AG04449 (cell line): ENCODE data around the gene XRCC3.

Source experiments
- CTCF ChIA-PET: fragments of 350-600 bp; formaldehyde crosslinking; extraction: SDS; loops from one replicate; lab custom pipeline; 2021; ENCODE audit warnings: antibody characterized with exemption; lab: Yijun Ruan, JAX
- POLR2A ChIA-PET: fragments of 400-600, 350-600 bp; formaldehyde crosslinking; extraction: SDS; loops from one replicate; lab custom pipeline; 2020; ENCODE audit warnings: antibody characterized with exemption, inconsistent platforms; lab: Yijun Ruan, JAX
- DNase-seq: peaks from one replicate; pipeline ENCODE4 v3.0.0-alpha.2; 2010; ENCODE audit warnings: low read depth, low spot score
- H3K4me3 ChIP-seq: 2 replicates; pipeline ENCODE4 v1.5.1; 2011; ENCODE audit warnings: low read depth, mild to moderate bottlenecking, control low read depth, low read length
- TF ChIP-seq, protein P1 (sequence below): IDR thresholded peaks from one replicate; pipeline ENCODE4 v1.5.1; 2011; ENCODE audit warnings: mild to moderate bottlenecking, moderate library complexity, low read length, control low read depth, inconsistent platforms; ENCODE audit not compliant: insufficient read depth; ENCODE audit errors: missing control alignments

XRCC3 gene

DNA sequence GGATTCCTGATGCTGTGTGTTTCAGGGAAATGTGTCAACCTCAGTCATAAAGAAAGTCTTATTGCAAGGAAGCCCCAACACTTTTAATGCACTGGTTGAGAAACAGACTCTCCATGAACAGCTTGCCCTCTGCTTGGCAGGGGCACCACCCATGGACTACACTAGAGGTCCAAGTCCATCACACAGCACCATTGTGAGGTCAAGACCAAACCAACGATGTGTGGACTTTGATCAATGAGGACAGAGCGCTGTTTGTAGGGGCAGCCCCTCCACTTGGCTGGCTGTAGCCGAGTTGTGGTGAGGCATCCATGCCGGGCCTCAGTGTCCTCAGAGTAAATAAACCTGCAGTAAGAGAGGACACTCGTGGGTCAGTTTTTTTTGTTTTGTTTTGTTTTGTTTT lies 30.2 kb upstream of the XRCC3 start:
- POLR2A ChIA-PET = no interaction called here
- DNase-seq = no peak
- H3K4me3 ChIP-seq = no peak overlapping the region
- CTCF ChIA-PET = interaction anchor here (1.4 kb wide), 1 partner anchor 63 kb away, joined by 3 read pairs; no protein-coding TSS in a partner anchor
- TF ChIP-seq, protein P1, sequence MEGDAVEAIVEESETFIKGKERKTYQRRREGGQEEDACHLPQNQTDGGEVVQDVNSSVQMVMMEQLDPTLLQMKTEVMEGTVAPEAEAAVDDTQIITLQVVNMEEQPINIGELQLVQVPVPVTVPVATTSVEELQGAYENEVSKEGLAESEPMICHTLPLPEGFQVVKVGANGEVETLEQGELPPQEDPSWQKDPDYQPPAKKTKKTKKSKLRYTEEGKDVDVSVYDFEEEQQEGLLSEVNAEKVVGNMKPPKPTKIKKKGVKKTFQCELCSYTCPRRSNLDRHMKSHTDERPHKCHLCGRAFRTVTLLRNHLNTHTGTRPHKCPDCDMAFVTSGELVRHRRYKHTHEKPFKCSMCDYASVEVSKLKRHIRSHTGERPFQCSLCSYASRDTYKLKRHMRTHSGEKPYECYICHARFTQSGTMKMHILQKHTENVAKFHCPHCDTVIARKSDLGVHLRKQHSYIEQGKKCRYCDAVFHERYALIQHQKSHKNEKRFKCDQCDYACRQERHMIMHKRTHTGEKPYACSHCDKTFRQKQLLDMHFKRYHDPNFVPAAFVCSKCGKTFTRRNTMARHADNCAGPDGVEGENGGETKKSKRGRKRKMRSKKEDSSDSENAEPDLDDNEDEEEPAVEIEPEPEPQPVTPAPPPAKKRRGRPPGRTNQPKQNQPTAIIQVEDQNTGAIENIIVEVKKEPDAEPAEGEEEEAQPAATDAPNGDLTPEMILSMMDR = no peak

GRCh38 chr14:103744621-103745395 lies 29.6 kb upstream of the XRCC3 start:
- ChIA-PET POLR2A (no interaction called here), CTCF (interaction anchor here (1.4 kb wide), 1 partner anchor 63 kb away, joined by 3 read pairs; no protein-coding TSS in a partner anchor)
- H3K4me3 ChIP-seq = no peak overlapping the region
- TF ChIP-seq, protein P1 = no peak
- no peak for DNase-seq

DNA sequence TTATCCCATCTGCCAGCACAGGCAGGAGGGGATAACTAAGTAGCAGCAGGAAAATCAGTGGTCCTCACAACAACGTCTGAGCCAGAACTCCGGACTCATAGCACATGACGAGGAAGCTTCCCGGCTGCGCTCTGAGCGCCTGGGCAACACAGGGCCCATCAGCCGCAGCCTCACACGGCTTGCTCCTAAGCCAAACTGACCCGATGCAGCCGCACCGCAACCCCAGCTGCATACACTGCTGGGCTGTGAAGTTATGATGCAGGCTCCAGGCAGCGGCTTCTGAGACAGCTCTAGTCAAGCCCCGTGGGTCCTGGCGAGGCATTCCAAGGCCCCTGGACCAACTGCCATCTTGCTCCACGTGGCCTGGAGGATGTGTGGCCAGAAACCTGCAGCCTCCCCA lies 28.4 kb upstream of the XRCC3 start:
- POLR2A ChIA-PET = no interaction called here
- H3K4me3 ChIP-seq = no peak overlapping the region
- DNase-seq = no peak
- TF ChIP-seq, protein P1 = no peak
- CTCF ChIA-PET = interaction anchor here (1.7 kb wide), 1 partner anchor 19 kb away, joined by 4 read pairs; no protein-coding TSS in a partner anchor

- no peak for DNase-seq
- no peak overlapping the region for H3K4me3 ChIP-seq
- POLR2A ChIA-PET = no interaction called here
- TF ChIP-seq, protein P1 = no peak
- CTCF ChIA-PET = interaction anchor here (0.9 to 2.1 kb wide), 4 partner anchors 8 to 129 kb away, joined by 3 to 5 read pairs (median 4); no protein-coding TSS in a partner anchor
Observed at GRCh38 chr14:103742499-103743255, 27.4 kb upstream of the XRCC3 start.

- POLR2A ChIA-PET = no interaction called here
- TF ChIP-seq, protein P1 = no peak
- CTCF ChIA-PET = interaction anchor here (0.9 to 2.1 kb wide), 2 partner anchors 16 to 128 kb away, joined by 3 to 5 read pairs; no protein-coding TSS in a partner anchor
- no peak overlapping the region for H3K4me3 ChIP-seq
- DNase-seq = no peak
Observed at GRCh38 chr14:103741876-103742275, 26.6 kb upstream of the XRCC3 start.
